Naive B cell (primary cell): ENCODE data around the gene ZNF777. TPM values are rescaled to one million over a fixed set of nuclear protein-coding genes. Genes with fewer than 3 reads are reported as not detected.

Experiments
- ATAC-seq, 2 donors: fragments of 150-1000 bp; cut with Tn5 transposase; 2 replicates each; pipeline ENCODE4 v1.10.0; 2021; ENCODE audit warnings: low read depth in 2 of 2, mild to moderate bottlenecking in 2 of 2, moderate library complexity in 2 of 2
- DNase-seq: peaks from one replicate; pipeline ENCODE4 v3.0.0; 2022
- H3K27ac Mint-ChIP-seq, 6 donors: one replicate each; pipeline ENCODE4 v1.8.0; 2020 to 2022; ENCODE audit warnings: mild to moderate bottlenecking in 6 of 6, mixed read lengths in 6 of 6, moderate library complexity in 5 of 6, inconsistent platforms in 2 of 6
- H3K27me3 Mint-ChIP-seq, 3 donors: one replicate each; pipeline ENCODE4 v1.8.0; 2021 to 2022; ENCODE audit warnings: mixed read lengths in 3 of 3, mild to moderate bottlenecking in 1 of 3
- H3K36me3 Mint-ChIP-seq, 2 donors: one replicate each; pipeline ENCODE4 v1.8.0; 2020 to 2022; ENCODE audit warnings: mixed read lengths in 2 of 2, inconsistent platforms in 1 of 2, mild to moderate bottlenecking in 1 of 2
- H3K4me1 Mint-ChIP-seq, 3 donors: one replicate each; pipeline ENCODE4 v1.8.0; 2020 to 2022; ENCODE audit warnings: mixed read lengths in 3 of 3, inconsistent platforms in 1 of 3, mild to moderate bottlenecking in 1 of 3, moderate library complexity in 1 of 3
- H3K4me3 Mint-ChIP-seq, 8 donors: one replicate each; pipeline ENCODE4 v1.8.0; 2020 to 2022; ENCODE audit warnings: mild to moderate bottlenecking in 8 of 8, mixed read lengths in 8 of 8, moderate library complexity in 8 of 8, inconsistent platforms in 2 of 8
- H3K9me3 Mint-ChIP-seq, 7 donors: one replicate each; pipeline ENCODE4 v1.8.0; 2020 to 2022; ENCODE audit warnings: mixed read lengths in 7 of 7, mild to moderate bottlenecking in 5 of 7, inconsistent platforms in 2 of 7, moderate library complexity in 1 of 7
- polyA plus RNA-seq, 6 donors: library from polyadenylated mRNA; unstranded; fragments of 300-500 nt; fragmentation: Illumina TruSeq; gene quantifications; one replicate each; pipeline ENCODE4 v1.2.3, GENCODE V29; 2021; ENCODE audit warnings: low read depth in 6 of 6

ZNF777 gene
- 1 to 10 TPM in 5 of 6 donors, under 1 TPM in 1; 0.28 to 2.4 (median 1.3) TPM for polyA plus RNA-seq

DNA sequence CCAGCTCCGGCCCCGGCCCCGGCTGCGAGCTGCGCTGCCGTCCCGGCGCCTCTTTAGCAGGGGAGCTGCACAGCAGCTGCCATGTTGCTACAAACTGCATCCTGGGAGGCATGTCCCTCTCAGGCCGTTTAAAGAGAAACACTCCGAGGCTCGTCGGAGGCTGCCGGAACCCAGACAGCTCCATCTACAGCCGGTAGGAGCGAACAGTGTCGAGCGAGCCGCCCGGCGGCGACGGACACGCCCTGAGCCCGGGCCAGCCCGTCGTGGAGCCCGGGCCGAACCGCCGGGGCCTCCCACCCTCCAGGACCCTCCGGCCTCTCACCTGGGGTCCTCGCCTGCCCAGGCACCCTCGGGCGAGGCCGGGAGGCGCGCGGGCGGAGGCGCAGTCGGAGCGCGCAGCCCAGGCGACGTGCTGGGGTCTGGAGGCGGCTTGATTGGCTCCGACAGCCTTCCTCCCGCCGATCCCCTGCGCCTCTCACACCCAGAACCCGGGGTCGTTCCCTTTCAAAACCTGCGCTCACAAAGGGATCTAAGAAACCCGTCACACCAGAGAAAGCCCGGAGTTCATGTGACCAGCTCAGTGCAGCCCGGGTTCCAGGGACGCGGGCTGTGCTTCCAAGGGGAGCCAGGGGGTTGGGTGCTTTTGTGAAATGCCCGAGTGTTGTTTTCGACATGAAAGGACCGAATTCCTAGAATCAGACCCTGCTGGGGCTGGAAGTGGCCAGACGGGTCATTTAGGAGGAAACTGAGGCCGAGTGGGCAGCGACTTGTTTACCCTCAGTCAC is at the start of gene ZNF777:
ZNF777 (minus strand) TSS at position 570 of the 785 bp plus-strand sequence. CDS start 5,040 bp downstream, outside the sequence.
- ATAC-seq (peak; percentile 97), DNase-seq (peak; percentile 76)
- peaks cover 0 to 2% (median 0%) of the 10 kb centered on the region in 7 donors for H3K9me3 Mint-ChIP-seq
- peak within 1 kb of the TSS in 5 of 6 donors; percentile 8 to 83 (median 27) for H3K27ac Mint-ChIP-seq
- H3K27me3 Mint-ChIP-seq: peaks cover 7 to 20% (median 14%) of the 10 kb centered on the region in 3 donors
- H3K36me3 Mint-ChIP-seq: no peaks in the 10 kb centered on the region
- peaks cover 28 to 31% (median 30%) of the 10 kb centered on the region in 3 donors for H3K4me1 Mint-ChIP-seq
- H3K4me3 Mint-ChIP-seq: peak within 1 kb of the TSS; percentile 80 to 95 (median 88)

DNA sequence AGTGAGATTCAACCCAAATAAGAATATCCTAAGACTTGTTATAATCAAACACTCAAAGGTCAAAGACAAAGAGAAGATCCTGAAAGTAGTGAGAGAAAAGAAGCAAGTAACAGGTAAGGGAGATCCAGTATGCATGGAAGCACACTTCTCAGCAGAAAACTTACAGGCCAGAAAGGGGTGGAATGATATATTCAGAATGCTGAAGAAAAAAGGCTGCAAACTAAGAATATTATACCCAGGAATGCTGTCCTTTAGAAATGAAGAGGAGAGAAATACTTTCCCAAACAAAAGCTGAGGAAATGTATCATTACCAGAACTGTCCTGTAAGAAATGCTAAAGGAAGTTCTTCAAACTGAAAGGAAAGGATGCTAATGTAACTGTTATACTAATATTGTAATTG is 49.4 kb upstream of the ZNF777 start:
- Mint-ChIP-seq H3K4me1 (no peaks in the 10 kb centered on the region), H3K27ac (no peak overlapping the region), H3K9me3 (peaks cover 17 to 92% (median 56%) of the 10 kb centered on the region in 7 donors), H3K36me3 (peaks cover 10 to 52% of the 10 kb centered on the region in 2 donors), H3K4me3 (no peak overlapping the region), H3K27me3 (peaks cover 5 to 20% (median 8%) of the 10 kb centered on the region in 3 donors)
- ATAC-seq: no peak
- no peak for DNase-seq

DNA sequence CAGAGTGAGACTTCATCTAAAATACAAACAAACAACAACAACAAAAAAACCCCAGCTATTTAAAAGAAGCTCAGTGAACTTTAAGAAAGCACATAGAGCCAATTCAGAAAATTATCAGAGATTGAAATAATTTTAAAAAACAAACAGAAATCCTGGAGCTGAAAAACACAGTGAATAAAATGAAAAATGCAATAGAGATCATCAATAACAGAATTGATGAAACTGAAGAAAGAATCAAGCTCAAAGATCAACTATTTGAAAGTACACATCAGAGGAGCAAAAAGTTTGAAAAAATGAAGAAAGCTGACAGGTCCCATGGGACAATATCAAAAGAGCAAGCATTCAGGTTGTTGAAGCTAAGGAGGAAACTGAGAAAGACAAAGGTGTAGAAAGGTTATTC is 48.9 kb upstream of the ZNF777 start:
- DNase-seq: no peak
- H3K27me3 Mint-ChIP-seq: peaks cover 3 to 16% (median 4%) of the 10 kb centered on the region in 3 donors

DNA sequence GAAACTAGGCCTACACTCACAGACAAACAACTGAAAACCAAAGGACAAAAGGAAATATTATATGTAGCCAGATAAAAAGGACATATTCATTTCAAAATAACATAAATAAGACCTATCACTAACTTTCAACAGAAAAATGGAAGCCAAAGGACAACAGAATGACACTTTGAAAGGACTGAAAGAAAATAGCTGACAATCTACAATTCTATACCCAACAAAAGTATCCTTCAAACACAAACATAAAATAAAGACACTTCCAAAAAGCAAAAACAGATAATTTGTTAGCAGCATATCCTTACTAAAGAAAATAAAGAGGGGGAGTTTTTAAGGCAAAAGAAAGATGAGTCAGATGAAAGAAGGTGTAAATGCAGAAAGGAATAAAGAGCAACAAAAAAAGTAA is 44.7 kb upstream of the ZNF777 start:
- H3K27me3 Mint-ChIP-seq: peaks cover 16 to 22% (median 17%) of the 10 kb centered on the region in 3 donors
- H3K36me3 Mint-ChIP-seq: peaks cover 3 to 38% of the 10 kb centered on the region in 2 donors
- H3K4me3 Mint-ChIP-seq: no peak overlapping the region
- H3K4me1 Mint-ChIP-seq: peaks cover 0 to 3% (median 0%) of the 10 kb centered on the region in 3 donors
- H3K27ac Mint-ChIP-seq: no peak overlapping the region
- DNase-seq (no peak), ATAC-seq (no peak)
- H3K9me3 Mint-ChIP-seq: peaks cover 13 to 57% (median 34%) of the 10 kb centered on the region in 7 donors

More for the DNA sequence above, 48.9 kb upstream of the ZNF777 start:
- ATAC-seq: no peak
- Mint-ChIP-seq H3K36me3 (peaks cover 6 to 52% of the 10 kb centered on the region in 2 donors), H3K4me3 (no peak overlapping the region), H3K4me1 (no peaks in the 10 kb centered on the region), H3K27ac (no peak overlapping the region), H3K9me3 (peaks cover 14 to 93% (median 59%) of the 10 kb centered on the region in 7 donors)

DNA sequence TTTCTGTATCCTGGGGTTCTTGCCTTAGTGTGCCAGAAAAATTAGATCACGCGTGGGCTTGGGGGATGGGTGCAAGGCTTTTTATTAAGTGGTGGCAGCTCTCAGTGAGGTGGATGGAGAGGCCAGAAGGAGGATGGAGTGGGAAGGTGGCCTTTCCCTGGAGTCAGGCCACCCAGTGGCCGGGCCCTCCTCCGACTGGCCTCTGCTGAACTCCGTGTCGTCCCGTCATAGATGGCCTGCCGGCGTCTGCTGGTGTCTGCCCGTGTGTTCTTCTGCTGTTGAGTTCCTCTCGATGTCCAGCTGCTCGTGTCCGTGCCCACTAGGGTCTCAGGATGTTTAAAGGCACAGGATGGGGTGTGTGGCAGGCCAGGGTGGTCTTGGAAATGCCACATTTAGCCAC is 40.8 kb upstream of the ZNF777 start:
- Mint-ChIP-seq H3K36me3 (peaks cover 0 to 29% of the 10 kb centered on the region in 2 donors), H3K27ac (no peak overlapping the region), H3K27me3 (peaks cover 16 to 22% (median 17%) of the 10 kb centered on the region in 3 donors), H3K4me3 (no peak overlapping the region), H3K4me1 (peaks cover 4 to 8% (median 5%) of the 10 kb centered on the region in 3 donors), H3K9me3 (peaks cover 3 to 23% (median 14%) of the 10 kb centered on the region in 7 donors)
- no peak for DNase-seq
- no peak for ATAC-seq

DNA sequence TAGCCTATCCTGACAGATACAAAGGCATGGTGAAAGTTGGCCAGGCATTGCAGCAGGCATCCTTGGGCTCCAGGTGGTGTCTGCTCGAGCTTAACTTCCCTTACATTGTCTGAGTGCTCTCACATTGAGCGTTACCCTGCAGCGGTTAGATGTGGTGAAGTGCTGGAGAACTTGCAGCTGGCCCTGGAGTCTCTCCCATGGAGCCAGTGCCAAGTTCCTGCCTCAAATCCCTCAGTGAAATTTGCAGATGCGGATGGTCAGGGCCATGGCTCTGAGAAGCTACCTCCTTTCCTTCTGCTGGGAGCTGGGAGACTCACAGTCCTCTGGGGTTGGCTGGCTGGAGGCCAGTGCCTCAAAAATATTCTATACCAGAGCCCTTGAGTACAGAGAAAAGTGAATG is 40.0 kb upstream of the ZNF777 start:
- Mint-ChIP-seq H3K4me3 (peak overlapping the region in 1 of 8 donors; percentile 76), H3K27me3 (peaks cover 16 to 22% (median 17%) of the 10 kb centered on the region in 3 donors), H3K36me3 (peaks cover 0 to 22% of the 10 kb centered on the region in 2 donors), H3K9me3 (peaks cover 0 to 17% (median 9%) of the 10 kb centered on the region in 7 donors), H3K27ac (no peak overlapping the region), H3K4me1 (peaks cover 10 to 15% (median 12%) of the 10 kb centered on the region in 3 donors)
- no peak for ATAC-seq
- DNase-seq: no peak

DNA sequence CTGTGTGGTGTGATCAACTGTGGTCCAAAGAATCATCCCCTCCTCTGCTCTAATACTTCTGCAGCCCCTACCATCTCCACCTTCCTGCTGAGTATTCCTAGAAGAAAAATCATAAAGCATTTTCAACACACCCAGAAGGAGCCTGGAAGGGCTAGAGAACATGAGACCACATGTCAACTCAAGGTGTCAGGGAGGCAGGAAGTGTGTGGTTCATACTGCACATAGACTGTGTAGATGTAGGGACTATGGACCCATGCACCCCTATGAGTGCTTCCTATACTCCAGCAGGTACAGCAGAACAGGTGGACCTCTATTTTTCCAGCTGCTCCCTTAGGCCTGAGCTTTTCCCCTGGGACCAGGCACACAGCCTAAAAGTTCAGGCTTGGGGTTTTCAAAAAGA is 39.3 kb upstream of the ZNF777 start:
- H3K27me3 Mint-ChIP-seq: peaks cover 16 to 17% (median 16%) of the 10 kb centered on the region in 3 donors
- H3K36me3 Mint-ChIP-seq: peaks cover 0 to 15% of the 10 kb centered on the region in 2 donors
- H3K27ac Mint-ChIP-seq: peak overlapping the region in 1 of 6 donors; percentile 39
- peaks cover 15 to 22% (median 19%) of the 10 kb centered on the region in 3 donors for H3K4me1 Mint-ChIP-seq
- ATAC-seq: no peak
- H3K4me3 Mint-ChIP-seq: peak overlapping the region in 5 of 8 donors; percentile 7 to 76 (median 26)
- DNase-seq: no peak
- peaks cover 0 to 10% (median 3%) of the 10 kb centered on the region in 7 donors for H3K9me3 Mint-ChIP-seq

DNA sequence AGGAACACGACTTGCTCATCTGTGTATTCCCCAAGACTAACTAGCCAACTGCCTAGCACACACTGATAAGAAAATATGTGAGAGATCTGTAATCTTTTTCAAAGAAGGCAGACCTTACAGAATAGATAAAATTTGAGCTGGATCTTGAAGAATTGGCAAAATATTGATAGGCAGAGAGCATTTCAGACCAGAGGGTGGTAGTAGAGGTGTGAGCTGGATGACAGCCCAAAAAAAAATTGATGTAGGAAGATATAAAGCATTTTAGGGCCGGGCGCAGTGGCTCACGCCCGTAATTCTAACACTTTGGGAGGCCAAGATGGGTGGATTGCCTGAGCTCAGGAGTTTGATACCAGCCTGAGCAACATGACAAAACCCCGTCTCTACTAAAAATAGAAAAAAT is 37.9 kb upstream of the ZNF777 start:
- peak overlapping the region in 1 of 6 donors; percentile 73 for H3K27ac Mint-ChIP-seq
- H3K4me3 Mint-ChIP-seq: peak overlapping the region in 4 of 8 donors; percentile 19 to 85 (median 56)
- peaks cover 0 to 3% (median 0%) of the 10 kb centered on the region in 7 donors for H3K9me3 Mint-ChIP-seq
- H3K36me3 Mint-ChIP-seq: peaks cover under 1 to 1% of the 10 kb centered on the region in 2 donors
- H3K4me1 Mint-ChIP-seq: peaks cover 23 to 27% (median 26%) of the 10 kb centered on the region in 3 donors
- DNase-seq (no peak), ATAC-seq (no peak)
- H3K27me3 Mint-ChIP-seq: peaks cover 8 to 9% (median 9%) of the 10 kb centered on the region in 3 donors

DNA sequence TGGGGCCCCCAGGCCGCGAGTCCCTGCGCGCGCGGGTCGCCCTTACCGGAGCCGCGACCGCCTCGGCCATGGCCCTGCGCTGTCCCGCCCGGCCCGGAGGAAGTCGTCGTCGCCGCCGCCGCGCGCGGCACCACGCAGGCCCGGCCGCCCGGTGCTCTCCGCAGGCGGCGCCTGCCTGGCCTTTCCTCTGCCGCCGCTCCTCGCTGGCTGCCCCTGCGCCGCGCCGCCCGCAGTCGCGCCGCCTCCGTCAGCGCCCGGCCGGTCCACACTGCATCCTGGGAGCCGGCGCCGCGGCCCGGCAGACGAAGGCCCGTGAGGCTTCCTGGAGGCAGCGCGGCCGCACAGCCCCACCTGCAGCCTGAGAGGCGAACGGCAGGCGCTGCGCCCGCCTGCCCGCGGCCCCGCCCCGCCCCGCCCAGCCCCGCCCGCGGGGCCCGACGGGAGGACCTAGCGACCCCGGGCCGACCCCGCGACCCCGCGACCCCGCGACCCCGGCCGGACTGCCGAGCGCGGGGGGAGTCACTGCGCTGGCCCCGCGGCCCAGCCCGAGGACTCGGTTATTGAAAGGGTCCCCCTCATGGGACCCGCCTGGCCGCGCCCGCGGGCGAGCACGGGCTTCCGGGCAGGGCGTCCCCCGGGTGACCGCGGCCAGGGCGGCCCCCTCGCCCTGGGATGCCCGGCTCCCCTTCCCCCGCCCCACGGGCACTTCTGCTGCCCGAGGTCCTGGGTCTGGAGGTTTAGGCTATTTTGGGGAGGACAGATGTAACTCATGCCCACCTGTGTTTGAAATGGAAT is 36.8 kb upstream of the ZNF777 start, which contains the start of gene ZNF746:
ZNF746 (minus strand) TSS at position 343 of the 795 bp plus-strand sequence; CDS start at position 70, 273 bp downstream.
- Mint-ChIP-seq H3K4me1 (peaks cover 23 to 27% (median 26%) of the 10 kb centered on the region in 3 donors), H3K4me3 (peak within 1 kb of the TSS; percentile 91 to 98 (median 96)), H3K27ac (peak within 1 kb of the TSS in 5 of 6 donors; percentile 78 to 96 (median 94)), H3K9me3 (no peaks in the 10 kb centered on the region), H3K36me3 (peaks cover 4 to 9% of the 10 kb centered on the region in 2 donors), H3K27me3 (no peaks in the 10 kb centered on the region)
- ATAC-seq (peak; percentile 91 to 93), DNase-seq (peak; percentile 79)

DNA sequence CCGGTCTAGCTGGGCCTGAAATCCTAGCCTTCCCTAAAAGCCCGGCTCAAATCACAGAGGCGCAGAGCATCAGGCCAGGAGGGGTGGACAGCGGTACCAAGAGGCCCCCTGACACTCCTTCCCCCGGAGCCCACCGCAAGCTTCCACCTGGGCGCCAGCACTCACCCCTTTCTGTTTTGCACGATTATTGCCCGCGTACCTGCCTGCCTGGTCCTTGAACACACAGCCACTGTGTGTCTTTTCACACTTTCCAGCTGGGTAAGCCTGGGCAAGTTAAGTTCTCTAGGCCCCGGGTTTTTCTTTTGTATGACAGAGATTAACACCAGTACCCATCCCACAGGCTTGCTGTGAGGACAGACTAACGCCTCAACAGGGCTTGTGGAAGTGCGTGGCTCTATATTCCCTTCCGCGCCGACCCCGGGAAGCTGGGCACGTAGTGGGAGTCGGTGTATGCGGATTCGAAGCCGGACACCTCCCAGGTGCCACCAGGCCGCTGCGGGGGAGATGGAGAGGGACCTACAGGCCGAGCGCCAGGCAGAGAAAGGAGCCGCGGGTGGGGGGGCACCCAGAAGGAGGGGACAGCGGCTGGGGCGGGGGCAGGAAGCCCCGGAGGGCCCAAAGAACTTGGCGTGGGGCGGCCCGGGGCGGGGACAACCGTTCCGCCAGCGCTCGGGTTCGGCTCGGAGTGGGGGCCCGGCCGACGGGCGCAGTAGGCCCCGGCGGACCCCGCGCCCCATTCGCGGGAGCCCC is 36.0 kb upstream of the ZNF777 start:
- Mint-ChIP-seq H3K9me3 (no peaks in the 10 kb centered on the region), H3K36me3 (peaks cover 4 to 15% of the 10 kb centered on the region in 2 donors)
- DNase-seq: peak; percentile 47

DNA sequence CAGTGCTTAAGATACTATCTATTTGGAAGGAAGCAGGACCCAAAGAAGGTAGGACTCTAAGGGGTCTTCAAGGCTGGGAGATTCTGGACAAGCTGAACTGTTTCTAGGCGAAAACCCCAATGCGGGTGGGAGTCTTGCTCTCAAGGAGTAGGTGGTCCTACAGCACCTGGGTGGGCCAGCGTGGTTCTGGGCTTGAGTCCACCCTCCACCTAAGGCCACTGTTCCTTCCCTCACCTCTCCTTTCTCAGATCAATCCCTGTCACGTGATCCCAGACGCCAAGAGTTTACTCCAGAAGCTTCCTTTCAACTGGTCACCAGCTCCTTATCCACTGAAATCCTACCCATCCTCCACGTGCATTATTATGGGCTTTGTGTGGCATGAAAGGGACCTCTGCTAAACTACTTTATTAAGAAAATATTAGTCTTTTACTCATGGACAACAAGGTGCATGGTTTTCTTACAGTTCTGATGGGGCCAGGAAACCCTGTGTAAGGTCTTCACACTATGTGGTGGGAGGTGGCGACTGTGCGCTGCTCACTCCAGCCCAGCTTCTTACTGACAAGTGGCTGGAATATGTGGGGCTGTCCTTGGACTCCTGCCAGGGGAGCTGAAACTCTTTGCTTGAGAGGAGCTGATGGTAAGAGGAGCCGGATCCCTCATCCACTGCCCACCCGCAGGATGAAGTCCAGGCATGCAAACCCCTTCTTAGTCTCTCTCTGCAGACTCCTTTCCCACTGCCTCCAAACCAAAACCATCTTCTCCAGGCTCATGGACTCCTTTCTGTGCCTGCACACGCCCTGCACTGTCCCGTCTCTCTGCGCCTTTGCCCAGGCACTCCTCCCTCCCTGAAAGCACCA is 35.2 kb upstream of the ZNF777 start:
- Mint-ChIP-seq H3K4me1 (peaks cover 23 to 27% (median 26%) of the 10 kb centered on the region in 3 donors), H3K4me3 (peak overlapping the region; percentile 91 to 98 (median 96)), H3K27me3 (no peaks in the 10 kb centered on the region)

More for the DNA sequence above, 36.0 kb upstream of the ZNF777 start:
- ATAC-seq: peak; percentile 38 to 42
- H3K27ac Mint-ChIP-seq: peak overlapping the region in 5 of 6 donors; percentile 78 to 96 (median 94)
- H3K27me3 Mint-ChIP-seq: no peaks in the 10 kb centered on the region
- peak overlapping the region; percentile 91 to 98 (median 96) for H3K4me3 Mint-ChIP-seq
- H3K4me1 Mint-ChIP-seq: peaks cover 23 to 27% (median 26%) of the 10 kb centered on the region in 3 donors

More for the DNA sequence above, 35.2 kb upstream of the ZNF777 start:
- ATAC-seq: no peak
- H3K9me3 Mint-ChIP-seq: no peaks in the 10 kb centered on the region
- peak overlapping the region in 2 of 6 donors; percentile 20 to 95 for H3K27ac Mint-ChIP-seq
- no peak for DNase-seq
- peaks cover 4 to 16% of the 10 kb centered on the region in 2 donors for H3K36me3 Mint-ChIP-seq
